ENCODE measurements around the gene WNK3. TPM values are rescaled to one million over a fixed set of nuclear protein-coding genes. Genes with fewer than 3 reads are reported as not detected.

WNK3 gene
- total RNA-seq, 1 donor from 2014 or later: 0.62 TPM

- Histone ChIP-seq H3K27me3 (ENCODE audit: low read depth) (no peaks in the 10 kb centered on the region), H3K4me3 (no peak overlapping the region), H3K27ac (no peak overlapping the region), H3K36me3 (no peaks in the 10 kb centered on the region), H3K4me1 (peaks cover 13% of the 10 kb centered on the region), H3K9me3 (no peaks in the 10 kb centered on the region)
- intact Hi-C loops (cut with DNase I): no loop called here
- TF ChIP-seq CTCF (IDR thresholded peaks at IDR 0.05): no peak
- DNase-seq: no peak
- no peak for ATAC-seq
These were observed 184.1 kb downstream of the WNK3 start for GRCh38 chrX:54173791-54174190.

DNA sequence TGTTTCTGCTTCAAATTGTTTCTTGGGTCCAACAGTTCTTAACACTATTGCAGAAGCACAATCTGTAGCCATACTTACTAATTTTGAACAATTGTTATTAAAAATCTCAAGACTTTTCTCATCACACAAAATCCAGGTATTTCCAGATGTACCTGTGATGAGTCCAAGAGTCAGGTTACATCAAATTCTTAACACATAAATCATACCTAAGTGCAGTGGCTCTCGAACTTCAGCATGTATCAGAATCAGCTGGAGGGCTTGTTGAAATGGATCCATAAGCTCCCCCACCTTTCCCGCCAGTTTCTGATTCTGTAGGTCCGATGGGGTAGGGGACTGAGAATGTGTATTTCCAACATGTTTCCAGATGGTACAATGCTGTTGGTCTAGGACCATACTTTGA lies 185.4 kb downstream of the WNK3 start:
- TF ChIP-seq CTCF (IDR thresholded peaks at IDR 0.05): no peak
- no peaks in the 10 kb centered on the region for H3K36me3 ChIP-seq

DNA sequence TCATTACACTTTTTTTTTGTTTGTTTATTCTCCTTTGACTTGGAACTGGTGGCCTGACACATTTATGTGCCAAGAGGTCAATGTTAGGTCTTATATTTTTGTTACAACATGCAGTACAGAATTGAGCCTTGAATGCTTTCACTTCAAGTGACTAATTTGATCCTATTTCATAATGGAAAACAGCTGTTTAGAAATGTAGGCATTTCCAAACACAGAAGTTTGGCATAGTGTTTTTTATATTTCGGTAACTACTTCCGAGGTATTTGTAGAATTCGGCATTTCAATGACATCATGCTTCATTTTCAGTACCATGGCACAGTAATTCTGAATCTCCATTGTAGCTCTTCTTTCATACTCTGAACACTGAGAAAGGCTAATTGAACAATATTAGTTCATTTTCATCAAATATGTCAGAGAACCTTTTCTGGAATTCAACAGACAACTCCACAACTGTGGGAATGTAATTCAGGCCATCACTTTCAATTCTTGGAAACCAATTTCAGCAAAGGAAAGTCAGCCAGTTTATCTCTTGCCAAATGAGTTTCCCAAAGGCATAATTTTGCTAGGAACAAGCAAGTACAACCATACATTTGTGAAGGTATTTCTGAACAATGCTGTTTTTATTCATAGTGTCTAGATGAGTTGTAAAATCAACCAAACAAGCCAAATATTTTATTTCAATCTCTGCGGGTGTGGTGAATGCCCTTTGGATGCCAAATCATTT lies 186.2 kb downstream of the WNK3 start:
- Histone ChIP-seq H3K27me3 (ENCODE audit: low read depth) (no peaks in the 10 kb centered on the region), H3K9me3 (no peaks in the 10 kb centered on the region), H3K4me3 (no peak overlapping the region), H3K27ac (no peak overlapping the region), H3K36me3 (no peaks in the 10 kb centered on the region), H3K4me1 (no peaks in the 10 kb centered on the region)
- ATAC-seq (no peak), DNase-seq (no peak)
- no peak for TF ChIP-seq CTCF (IDR thresholded peaks at IDR 0.05)
- intact Hi-C loops (cut with DNase I): no loop called here

More for the DNA sequence above, 185.4 kb downstream of the WNK3 start:
- Histone ChIP-seq H3K4me1 (no peaks in the 10 kb centered on the region), H3K27ac (no peak overlapping the region), H3K27me3 (ENCODE audit: low read depth) (no peaks in the 10 kb centered on the region), H3K4me3 (no peak overlapping the region), H3K9me3 (no peaks in the 10 kb centered on the region)
- intact Hi-C loops (cut with DNase I): no loop called here
- no peak for ATAC-seq
- DNase-seq: no peak

DNA sequence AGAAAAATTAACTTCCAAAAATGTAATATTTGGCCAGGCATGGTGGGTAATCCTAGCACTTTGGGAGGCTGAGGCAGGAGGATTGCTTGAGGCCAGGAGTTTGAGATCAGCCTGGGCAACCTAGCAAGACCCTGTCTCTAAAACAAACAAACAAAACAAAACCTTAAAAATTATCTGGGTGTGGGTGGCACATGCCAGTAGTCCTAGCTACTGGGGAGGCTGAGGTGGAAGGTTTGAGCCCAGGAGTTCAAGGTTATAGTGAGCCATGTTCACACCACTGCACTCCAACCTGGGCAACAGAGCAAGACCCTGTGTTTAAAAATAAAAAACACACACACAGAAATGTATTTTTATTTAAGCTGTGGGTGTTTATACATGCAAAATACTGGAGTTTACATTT lies 186.8 kb downstream of the WNK3 start:
- no peaks in the 10 kb centered on the region for H3K4me1 ChIP-seq
- no peaks in the 10 kb centered on the region for H3K27me3 ChIP-seq (ENCODE audit: low read depth)
- intact Hi-C loops (cut with DNase I): no loop called here
- no peaks in the 10 kb centered on the region for H3K9me3 ChIP-seq
- H3K4me3 ChIP-seq: no peak overlapping the region
- H3K27ac ChIP-seq: no peak overlapping the region
- ATAC-seq: no peak
- no peak for TF ChIP-seq CTCF (IDR thresholded peaks at IDR 0.05)
- DNase-seq: no peak
- H3K36me3 ChIP-seq: no peaks in the 10 kb centered on the region

DNA sequence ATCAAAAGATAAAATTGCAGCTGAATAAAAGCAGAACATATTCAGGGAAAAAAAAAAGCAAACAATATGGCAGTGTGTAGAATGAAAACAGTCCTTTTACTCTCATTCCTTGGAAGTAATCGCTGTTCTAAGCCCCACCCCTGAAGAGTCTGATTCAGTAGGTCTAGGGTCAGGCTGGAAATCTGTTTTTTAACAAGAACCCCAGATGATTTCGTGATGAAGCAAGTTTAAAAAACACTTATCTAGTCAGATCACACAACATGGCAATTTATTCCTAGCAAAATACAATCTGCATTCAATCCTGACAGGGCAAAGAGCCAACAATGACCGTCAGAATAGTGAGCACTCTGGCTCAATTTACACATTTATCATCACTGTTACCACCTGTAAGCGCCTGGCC lies 190.9 kb downstream of the WNK3 start:
- Histone ChIP-seq H3K27me3 (ENCODE audit: low read depth) (no peaks in the 10 kb centered on the region), H3K4me1 (no peaks in the 10 kb centered on the region), H3K9me3 (no peaks in the 10 kb centered on the region), H3K36me3 (no peaks in the 10 kb centered on the region), H3K27ac (no peak overlapping the region), H3K4me3 (no peak overlapping the region)
- intact Hi-C loops (cut with DNase I): no loop called here
- no peak for ATAC-seq
- TF ChIP-seq CTCF (IDR thresholded peaks at IDR 0.05): no peak
- DNase-seq: no peak
